ENCODE measurements around the gene BCAS1. TPM values are rescaled to one million over a fixed set of nuclear protein-coding genes. Genes with fewer than 3 reads are reported as not detected.

Gene BCAS1
- total and polyA plus RNA-seq, 12 donors = 0.03 TPM; not detected in 11

- 78 to 79% methylated on average over 4 of the region's 4 CpGs for WGBS, 2 donors
- DNase-seq (no peak), ATAC-seq (peak in 3 of 8 donors; percentile 14 to 34 (median 28))
- Histone ChIP-seq H3K4me3 (no peak overlapping the region), H3K27me3 (no peaks in the 10 kb centered on the region), H3K4me1 (peaks cover 0 to 10% (median 0%) of the 10 kb centered on the region in 9 donors), H3K27ac (peak overlapping the region in 1 of 10 donors; percentile 46), H3K36me3 (no peaks in the 10 kb centered on the region), H3K9me3 (no peaks in the 10 kb centered on the region)
- intact Hi-C loops (cut with DNase I) = no loop called here
- TF ChIP-seq, protein P1, sequence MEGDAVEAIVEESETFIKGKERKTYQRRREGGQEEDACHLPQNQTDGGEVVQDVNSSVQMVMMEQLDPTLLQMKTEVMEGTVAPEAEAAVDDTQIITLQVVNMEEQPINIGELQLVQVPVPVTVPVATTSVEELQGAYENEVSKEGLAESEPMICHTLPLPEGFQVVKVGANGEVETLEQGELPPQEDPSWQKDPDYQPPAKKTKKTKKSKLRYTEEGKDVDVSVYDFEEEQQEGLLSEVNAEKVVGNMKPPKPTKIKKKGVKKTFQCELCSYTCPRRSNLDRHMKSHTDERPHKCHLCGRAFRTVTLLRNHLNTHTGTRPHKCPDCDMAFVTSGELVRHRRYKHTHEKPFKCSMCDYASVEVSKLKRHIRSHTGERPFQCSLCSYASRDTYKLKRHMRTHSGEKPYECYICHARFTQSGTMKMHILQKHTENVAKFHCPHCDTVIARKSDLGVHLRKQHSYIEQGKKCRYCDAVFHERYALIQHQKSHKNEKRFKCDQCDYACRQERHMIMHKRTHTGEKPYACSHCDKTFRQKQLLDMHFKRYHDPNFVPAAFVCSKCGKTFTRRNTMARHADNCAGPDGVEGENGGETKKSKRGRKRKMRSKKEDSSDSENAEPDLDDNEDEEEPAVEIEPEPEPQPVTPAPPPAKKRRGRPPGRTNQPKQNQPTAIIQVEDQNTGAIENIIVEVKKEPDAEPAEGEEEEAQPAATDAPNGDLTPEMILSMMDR (IDR thresholded peaks at IDR 0.05) = no peak
Observed at GRCh38 chr20:54017846-54018245, 52.5 kb downstream of the BCAS1 start.

- intact Hi-C loops (cut with DNase I) = no loop called here
- 76 to 95% methylated on average over 1 of the region's 1 CpG for WGBS, 2 donors
- no peaks in the 10 kb centered on the region for H3K9me3 ChIP-seq
- TF ChIP-seq, protein P1 (IDR thresholded peaks at IDR 0.05) = no peak
- H3K36me3 ChIP-seq = no peaks in the 10 kb centered on the region
- DNase-seq = no peak
- no peak overlapping the region for H3K4me3 ChIP-seq
- peaks cover 0 to 10% (median 0%) of the 10 kb centered on the region in 9 donors for H3K4me1 ChIP-seq
- no peak for ATAC-seq
- H3K27me3 ChIP-seq = no peaks in the 10 kb centered on the region
- no peak overlapping the region for H3K27ac ChIP-seq
Observed at GRCh38 chr20:54015496-54015895, 54.9 kb downstream of the BCAS1 start.

- TF ChIP-seq, protein P1 (IDR thresholded peaks at IDR 0.05) = no peak
- Histone ChIP-seq H3K36me3 (no peaks in the 10 kb centered on the region), H3K9me3 (no peaks in the 10 kb centered on the region), H3K27ac (no peak overlapping the region), H3K4me3 (no peak overlapping the region), H3K4me1 (peaks cover 0 to 10% (median 0%) of the 10 kb centered on the region in 9 donors), H3K27me3 (no peaks in the 10 kb centered on the region)
- ATAC-seq (no peak), DNase-seq (no peak)
- WGBS, 2 donors = 47 to 56% methylated on average over 7 of the region's 7 CpGs
- intact Hi-C loops (cut with DNase I) = no loop called here
Observed at GRCh38 chr20:54014293-54014926, 56.0 kb downstream of the BCAS1 start.

GRCh38 chr20:54013471-54013870, 56.9 kb downstream of the BCAS1 start:
- 65 to 72% methylated on average over 4 of the region's 4 CpGs for WGBS, 2 donors
- no peak overlapping the region for H3K27ac ChIP-seq
- H3K4me3 ChIP-seq = no peak overlapping the region
- no peaks in the 10 kb centered on the region for H3K27me3 ChIP-seq
- intact Hi-C loops (cut with DNase I) = no loop called here
- H3K36me3 ChIP-seq = no peaks in the 10 kb centered on the region
- no peaks in the 10 kb centered on the region for H3K9me3 ChIP-seq
- TF ChIP-seq, protein P1 (IDR thresholded peaks at IDR 0.05) = no peak
- DNase-seq (no peak), ATAC-seq (no peak)
- peaks cover 0 to 10% (median 0%) of the 10 kb centered on the region in 9 donors for H3K4me1 ChIP-seq
